Brain pericyte (primary cell): ENCODE results near the gene LPAR1.
"Not testable (repeated sequence)": the region's sequence is repeated elsewhere in the genome, so short reads cannot be mapped to it uniquely, and the experiment has no call there.

Experiments
- DNase-seq: peaks from one replicate; pipeline ENCODE4 v3.0.0-alpha.2; 2012; ENCODE audit warnings: low read depth, low spot score

The LPAR1 gene

GRCh38 chr9:110825129-110825528 is 213.1 kb downstream of the LPAR1 start:
- not testable (repeated sequence) for DNase-seq
